Prostate gland (tissue), 2 donors: ENCODE measurements around the gene EXTL1.

ENCODE experiments used
- CTCF ChIP-seq, 4 experiments: fragments of 200-600 bp in 2 of 4; fragments of 450-650 bp in 2 of 4; sonication (generic) in 2 of 4; IDR thresholded peaks; 1 replicate in 3 of 4; 2 replicates in 1 of 4; pipeline ENCODE4 v1.5.1; 2016 to 2019; ENCODE audit warnings: antibody characterized with exemption in 4 of 4, mild to moderate bottlenecking in 2 of 4, moderate library complexity in 2 of 4
- POLR2A ChIP-seq: fragments of 450-650 bp; IDR thresholded peaks from one replicate; pipeline ENCODE4 v1.6.1; 2016; ENCODE audit warnings: antibody characterized with exemption, mild to moderate bottlenecking

GRCh38 chr1:26060832-26061574, 39.4 kb downstream of the EXTL1 start:
- TF ChIP-seq CTCF (IDR thresholded peaks at IDR 0.05) (no peak), POLR2A (no peak)
